PFSK-1 (cell line): Measurements from ENCODE around the gene ZNF428.

Experiments
- POLR2AphosphoS5 ChIP-seq: IDR thresholded peaks from 2 replicates; pipeline ENCODE4 v1.6.1; 2012; ENCODE audit warnings: low read depth, mild to moderate bottlenecking, control low read depth, low read length, moderate library complexity
- SIN3A ChIP-seq: IDR thresholded peaks from 2 replicates; pipeline ENCODE4 v1.6.1; 2012; ENCODE audit warnings: mild to moderate bottlenecking, low read length, moderate library complexity, borderline replicate concordance; ENCODE audit not compliant: insufficient read depth

DNA sequence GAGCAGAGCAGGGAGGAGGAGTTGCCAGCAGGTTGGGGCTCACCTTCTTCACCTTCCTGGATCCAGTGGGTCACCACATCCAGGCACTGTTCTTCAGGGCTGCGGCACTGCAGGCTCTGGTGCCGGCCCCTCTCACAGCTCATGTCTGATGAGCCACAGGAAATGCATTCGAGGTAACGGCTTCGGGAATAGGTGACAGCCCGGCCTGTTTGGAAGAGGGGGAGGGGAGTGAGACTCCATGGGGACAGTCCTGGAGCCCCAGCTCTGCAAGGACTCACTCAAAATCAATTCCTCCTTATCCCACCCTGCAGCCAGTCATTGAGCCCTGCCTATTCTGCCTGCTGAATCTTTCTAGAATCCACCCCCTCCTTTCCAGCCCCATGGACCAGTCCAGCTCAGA, 37.0 kb upstream of the ZNF428 start:
- TF ChIP-seq POLR2AphosphoS5 = no peak
- TF ChIP-seq SIN3A = no peak
